ENCODE data around the gene SPAG6.

The SPAG6 gene

DNA sequence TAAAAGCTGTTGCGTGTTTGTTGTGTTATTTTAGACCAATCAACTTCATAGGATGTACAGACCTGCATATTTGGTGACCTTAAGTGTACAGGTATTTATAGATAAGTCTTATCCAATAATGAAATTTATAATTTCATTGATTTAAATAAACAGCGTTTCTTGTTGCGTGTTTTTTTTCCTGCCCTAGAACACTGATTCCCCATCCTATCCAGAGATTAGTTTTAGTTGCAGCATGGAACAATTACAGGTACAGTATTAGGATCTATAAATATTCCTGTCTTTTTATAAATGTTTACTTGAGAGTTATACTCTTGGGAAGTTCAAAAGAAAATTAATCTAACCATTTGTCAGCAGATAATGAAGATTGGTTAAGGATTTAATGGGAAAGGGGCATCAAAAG lies 26.5 kb upstream of the SPAG6 start:
- no peak overlapping the region for H3K4me3 ChIP-seq (ENCODE audit: low read depth, low read length)
- TF ChIP-seq, protein P1, sequence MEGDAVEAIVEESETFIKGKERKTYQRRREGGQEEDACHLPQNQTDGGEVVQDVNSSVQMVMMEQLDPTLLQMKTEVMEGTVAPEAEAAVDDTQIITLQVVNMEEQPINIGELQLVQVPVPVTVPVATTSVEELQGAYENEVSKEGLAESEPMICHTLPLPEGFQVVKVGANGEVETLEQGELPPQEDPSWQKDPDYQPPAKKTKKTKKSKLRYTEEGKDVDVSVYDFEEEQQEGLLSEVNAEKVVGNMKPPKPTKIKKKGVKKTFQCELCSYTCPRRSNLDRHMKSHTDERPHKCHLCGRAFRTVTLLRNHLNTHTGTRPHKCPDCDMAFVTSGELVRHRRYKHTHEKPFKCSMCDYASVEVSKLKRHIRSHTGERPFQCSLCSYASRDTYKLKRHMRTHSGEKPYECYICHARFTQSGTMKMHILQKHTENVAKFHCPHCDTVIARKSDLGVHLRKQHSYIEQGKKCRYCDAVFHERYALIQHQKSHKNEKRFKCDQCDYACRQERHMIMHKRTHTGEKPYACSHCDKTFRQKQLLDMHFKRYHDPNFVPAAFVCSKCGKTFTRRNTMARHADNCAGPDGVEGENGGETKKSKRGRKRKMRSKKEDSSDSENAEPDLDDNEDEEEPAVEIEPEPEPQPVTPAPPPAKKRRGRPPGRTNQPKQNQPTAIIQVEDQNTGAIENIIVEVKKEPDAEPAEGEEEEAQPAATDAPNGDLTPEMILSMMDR (IDR thresholded peaks at IDR 0.05; ENCODE audit: borderline replicate concordance, insufficient read depth, low read depth, low read length) = no peak

DNA sequence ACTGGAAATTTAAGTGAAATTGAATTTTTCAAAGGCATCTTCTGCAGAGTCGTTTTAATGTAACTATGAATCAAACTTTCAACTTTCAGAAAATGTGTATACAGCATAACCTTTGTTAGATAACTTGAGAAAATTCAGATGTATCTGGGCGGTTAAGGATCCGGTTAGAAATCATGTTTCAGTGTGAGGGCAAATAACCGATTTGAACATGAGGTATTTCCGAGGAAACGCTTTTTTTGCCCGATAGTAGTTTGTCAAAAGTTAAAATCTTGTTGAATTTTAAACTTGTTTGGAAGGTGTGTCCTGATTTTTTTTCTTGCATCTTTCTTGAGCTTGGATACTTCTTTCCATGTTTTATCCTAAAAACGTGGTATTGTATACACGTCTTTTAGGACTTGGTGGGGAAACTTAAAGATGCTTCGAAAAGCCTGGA lies 25.7 kb upstream of the SPAG6 start:
- H3K4me3 ChIP-seq (ENCODE audit: low read depth, low read length) = no peak overlapping the region

DNA sequence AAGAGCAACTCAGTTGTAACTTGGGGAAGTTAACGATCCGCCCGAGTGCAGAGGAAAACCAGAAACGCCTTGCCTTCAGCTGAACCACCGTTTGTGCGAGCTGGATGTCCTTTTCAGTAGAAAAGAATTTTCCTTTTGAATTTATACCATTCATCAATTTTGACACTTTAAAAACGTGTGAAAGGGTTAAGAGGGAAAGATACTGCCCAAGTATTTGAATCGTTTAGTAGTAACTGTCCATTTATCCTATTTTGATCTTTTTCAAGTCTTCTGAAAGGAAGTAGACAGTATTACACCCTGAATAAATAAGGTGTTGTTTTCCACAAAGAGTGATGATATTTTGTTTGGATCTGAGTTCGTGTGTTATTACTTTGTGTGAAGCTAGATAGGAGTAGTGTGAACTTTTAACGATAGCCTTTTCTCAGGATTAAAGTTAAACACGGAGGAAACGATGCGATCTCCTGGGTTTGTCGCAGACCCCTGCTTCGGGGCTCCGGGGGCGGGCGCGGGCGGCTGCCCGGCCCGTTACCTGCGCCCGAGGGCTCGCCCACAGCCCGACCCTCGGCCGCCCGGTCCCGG lies 25.2 kb upstream of the SPAG6 start:
- H3K4me3 ChIP-seq (ENCODE audit: low read depth, low read length) = peak overlapping the region; percentile 46
- TF ChIP-seq, protein P1 (IDR thresholded peaks at IDR 0.05; ENCODE audit: borderline replicate concordance, insufficient read depth, low read depth, low read length) = no peak

More for the DNA sequence above, 25.7 kb upstream of the SPAG6 start:
- TF ChIP-seq, protein P1 (IDR thresholded peaks at IDR 0.05; ENCODE audit: borderline replicate concordance, insufficient read depth, low read depth, low read length) = no peak

DNA sequence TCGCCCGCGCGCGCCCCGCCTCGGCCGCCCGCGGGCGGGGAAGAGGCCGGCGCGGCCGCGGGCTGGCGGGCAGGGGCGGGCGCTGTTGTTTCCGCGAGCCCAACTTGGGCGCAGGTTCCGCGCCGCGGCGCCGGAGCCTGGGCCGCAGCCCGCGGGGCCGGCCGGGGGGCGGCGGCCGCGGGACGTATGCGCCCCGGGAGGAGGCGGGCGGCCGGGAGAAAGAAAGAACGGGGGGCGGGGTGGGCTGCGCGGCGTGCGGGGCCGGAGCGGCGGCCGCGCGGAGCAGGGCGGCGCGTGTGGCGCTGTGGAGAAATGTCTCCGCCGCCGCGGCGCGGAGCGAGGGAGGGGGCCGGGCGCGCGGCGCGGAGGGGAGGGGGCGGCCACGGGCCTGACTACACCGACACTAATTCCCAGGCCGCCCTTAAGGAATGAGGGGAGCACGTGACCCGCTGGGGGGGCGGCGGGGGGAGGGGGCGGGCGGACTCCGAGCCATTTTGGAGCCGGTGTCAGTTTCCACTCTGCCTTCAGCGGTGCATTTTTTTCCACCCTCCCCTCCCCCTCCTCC lies 24.6 kb upstream of the SPAG6 start, which contains the start of gene BMI1:
Gene BMI1, plus strand, starts transcription at position 509 of the 565 bp plus-strand sequence. CDS start 5,351 bp downstream, outside the sequence.
- peak within 1 kb of the TSS; percentile 88 for H3K4me3 ChIP-seq (ENCODE audit: low read depth, low read length)
- TF ChIP-seq, protein P1 (IDR thresholded peaks at IDR 0.05; ENCODE audit: borderline replicate concordance, insufficient read depth, low read depth, low read length) = no peak

DNA sequence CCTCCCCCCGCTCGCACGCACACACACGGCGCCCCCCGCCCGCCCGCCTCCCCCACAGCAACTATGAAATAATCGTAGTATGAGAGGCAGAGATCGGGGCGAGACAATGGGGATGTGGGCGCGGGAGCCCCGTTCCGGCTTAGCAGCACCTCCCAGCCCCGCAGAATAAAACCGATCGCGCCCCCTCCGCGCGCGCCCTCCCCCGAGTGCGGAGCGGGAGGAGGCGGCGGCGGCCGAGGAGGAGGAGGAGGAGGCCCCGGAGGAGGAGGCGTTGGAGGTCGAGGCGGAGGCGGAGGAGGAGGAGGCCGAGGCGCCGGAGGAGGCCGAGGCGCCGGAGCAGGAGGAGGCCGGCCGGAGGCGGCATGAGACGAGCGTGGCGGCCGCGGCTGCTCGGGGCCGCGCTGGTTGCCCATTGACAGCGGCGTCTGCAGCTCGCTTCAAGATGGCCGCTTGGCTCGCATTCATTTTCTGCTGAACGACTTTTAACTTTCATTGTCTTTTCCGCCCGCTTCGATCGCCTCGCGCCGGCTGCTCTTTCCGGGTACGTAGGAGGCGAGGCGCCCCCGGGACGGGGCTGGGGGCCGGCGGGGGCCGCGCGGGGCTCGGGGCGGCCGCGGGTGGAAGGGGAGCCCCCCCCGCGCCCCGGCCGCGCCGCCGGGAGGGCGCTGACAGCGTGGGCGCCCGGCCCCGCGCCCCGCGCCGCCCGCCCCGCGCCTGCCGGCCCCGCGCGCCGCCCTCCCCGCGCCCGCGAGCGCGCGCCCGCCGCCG lies 24.0 kb upstream of the SPAG6 start:
- H3K4me3 ChIP-seq (ENCODE audit: low read depth, low read length) = peak overlapping the region; percentile 88
- TF ChIP-seq, protein P1 (IDR thresholded peaks at IDR 0.05; ENCODE audit: borderline replicate concordance, insufficient read depth, low read depth, low read length) = no peak

DNA sequence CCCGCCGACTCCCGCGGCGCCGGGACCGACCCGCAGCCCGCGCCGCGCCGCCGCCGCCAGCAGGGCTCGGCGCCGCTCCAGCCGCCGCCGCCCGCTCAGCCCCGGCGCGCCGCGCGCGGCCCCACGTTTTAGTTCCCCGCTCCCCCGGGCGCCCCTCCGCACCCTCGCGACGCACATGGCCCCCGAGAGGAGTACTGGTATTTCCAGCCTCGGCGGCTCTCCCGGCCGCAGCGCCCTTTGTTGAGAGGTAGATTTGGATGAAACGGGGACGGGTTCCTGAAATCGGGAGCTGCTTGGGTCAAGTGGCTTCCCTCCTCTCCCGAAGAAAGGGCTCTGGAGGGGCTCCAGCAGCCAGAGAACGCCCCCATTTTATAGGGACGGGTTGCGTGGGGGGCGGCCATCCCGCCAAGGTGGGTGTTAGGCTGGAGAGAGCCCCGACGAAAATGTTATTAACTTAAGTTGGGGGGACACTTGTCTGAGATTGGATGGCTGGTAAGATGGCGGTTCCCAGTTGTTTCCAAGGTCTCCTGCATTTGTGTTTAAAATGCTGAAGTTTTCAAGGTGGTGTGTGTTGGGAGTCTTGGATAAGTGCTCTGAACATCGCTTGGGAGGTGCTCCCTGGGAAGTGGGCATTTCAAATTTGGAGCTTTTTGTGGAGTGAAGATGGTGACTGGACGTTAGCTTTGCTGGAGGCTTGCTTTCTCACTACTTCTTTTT lies 23.2 kb upstream of the SPAG6 start:
- H3K4me3 ChIP-seq (ENCODE audit: low read depth, low read length) = peak overlapping the region; percentile 49
- TF ChIP-seq, protein P1 (IDR thresholded peaks at IDR 0.05; ENCODE audit: borderline replicate concordance, insufficient read depth, low read depth, low read length) = no peak
